GM21423 (cell line): ENCODE data around the gene PIGP.
A peak's percentile ranks its signal among the peaks of the same experiment; 100 is the strongest.
"Not testable (repeated sequence)": the region's sequence is repeated elsewhere in the genome, so short reads cannot be mapped to it uniquely, and the experiment has no call there.

Experiments used
- ATAC-seq: cut with Tn5 transposase; IDR thresholded peaks from one replicate; pipeline ENCODE4 v1.9.1; 2021; ENCODE audit warnings: mild to moderate bottlenecking, moderate library complexity; ENCODE audit not compliant: unreplicated experiment

The PIGP gene

DNA sequence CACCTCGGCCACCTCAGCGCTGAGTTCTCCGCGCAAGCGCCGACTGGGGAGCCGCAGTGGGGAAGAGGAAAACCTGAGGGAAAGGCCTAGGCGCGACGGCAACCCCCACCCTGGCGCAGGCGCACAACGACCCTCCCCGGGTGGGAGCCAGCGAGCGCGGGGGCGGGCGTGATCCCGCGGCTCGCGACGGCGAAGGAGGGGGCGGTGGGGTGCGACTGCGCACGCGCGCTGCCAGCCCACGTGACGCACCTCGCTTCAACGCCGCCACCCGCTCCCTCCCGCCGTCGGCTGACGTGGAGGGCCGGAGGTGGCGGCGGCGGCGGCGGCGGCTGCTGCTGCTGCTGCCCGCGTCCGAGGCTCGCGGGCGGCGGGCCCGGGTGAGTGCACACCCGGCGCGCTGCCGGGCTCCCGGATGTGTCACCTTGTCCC is at the start of gene PIGP, which contains the start of gene TTC3:
Gene PIGP, minus strand, starts transcription at position 84 of the 429 bp plus-strand sequence. CDS start 556 bp downstream, outside the sequence.
Gene TTC3, plus strand, starts transcription at position 267 of the 429 bp plus-strand sequence. CDS start 14,004 bp downstream, outside the sequence.
- ATAC-seq: peak; percentile 69

DNA sequence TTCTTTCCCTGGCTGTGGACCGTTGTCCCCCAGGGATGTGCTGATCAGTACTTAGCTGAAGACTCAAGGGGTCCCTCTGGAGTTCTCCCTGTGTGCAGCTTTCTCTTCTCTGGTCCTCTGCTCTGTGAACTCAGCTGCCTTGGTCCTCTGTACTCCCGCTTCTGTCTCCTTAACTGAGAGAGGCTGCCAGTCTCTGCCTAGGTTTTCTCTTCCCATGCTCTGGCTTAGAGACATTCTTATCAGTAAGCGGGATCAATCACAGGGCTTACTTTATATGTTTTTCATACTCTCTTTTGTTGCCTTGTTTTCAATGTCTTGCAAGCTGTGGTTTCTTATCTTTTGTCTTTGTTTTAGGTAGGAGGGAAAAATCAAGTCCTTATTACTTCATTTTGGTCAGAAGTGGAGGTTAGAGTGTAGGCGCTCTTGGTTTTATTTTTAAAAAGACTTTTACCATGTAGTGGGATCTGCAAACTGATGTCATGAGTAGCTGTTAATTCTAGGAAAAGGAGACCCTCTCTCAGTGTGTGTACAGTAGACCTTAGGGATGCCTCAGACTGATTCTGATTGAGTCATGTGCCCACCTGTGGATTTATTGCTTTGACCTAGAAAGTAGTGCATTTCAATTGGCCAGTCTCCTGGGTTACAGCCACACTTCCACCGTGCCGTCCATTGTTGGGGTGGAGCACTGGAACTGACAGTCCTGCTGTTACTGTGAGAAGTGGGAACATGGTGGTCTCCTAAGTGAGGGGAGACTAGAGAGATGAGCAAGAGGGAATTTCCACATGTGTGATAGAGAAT is 46.7 kb upstream of the PIGP start:
- ATAC-seq: no peak

DNA sequence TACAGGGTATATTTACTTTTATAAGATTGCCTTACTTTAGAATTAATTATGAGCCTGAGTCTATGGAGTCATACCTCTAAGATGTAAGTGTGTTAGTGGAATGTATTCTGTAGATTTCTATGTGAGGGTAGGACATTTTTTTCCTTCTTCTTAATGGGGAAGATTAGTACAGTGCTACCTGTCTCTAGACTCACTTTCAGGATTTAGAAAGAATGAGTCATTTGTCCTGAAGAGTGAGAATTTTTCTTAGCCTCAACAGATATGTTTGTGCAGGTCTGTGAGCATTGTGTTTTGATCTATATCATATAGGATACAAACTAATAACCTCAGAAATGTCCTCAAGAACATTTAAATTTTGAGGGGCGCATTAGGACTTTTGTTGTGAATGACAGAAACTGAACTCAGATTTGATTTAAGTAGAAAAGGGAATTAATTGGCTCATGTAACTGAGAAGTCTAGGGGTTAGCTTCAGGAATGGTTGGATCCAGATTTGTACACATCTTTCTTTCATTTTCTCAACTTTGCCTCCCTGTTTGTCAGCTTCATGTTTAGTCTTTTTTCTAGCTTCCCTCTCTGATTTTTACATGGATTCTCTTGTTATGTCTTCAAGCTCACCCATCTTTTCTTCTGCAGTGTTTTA is 45.4 kb upstream of the PIGP start:
- no peak for ATAC-seq

DNA sequence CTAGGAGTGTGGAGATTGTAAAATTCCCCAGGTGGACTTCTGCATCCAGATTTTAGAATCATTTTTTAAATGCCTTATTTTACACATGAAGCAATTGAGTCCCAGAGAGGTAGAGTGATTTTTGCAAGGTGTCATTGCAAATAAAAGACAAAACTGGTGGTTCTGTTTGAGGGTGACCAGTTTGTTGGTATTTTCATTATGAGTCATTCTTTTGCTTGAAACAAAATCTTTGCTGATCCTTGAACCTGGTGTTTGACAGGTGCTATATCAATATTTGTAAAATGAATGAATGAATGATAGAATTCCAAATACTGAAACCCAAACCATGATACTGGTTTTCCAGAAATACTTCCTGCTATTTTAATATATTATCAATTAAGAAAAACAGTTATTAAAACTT is 44.3 kb upstream of the PIGP start:
- ATAC-seq: no peak

DNA sequence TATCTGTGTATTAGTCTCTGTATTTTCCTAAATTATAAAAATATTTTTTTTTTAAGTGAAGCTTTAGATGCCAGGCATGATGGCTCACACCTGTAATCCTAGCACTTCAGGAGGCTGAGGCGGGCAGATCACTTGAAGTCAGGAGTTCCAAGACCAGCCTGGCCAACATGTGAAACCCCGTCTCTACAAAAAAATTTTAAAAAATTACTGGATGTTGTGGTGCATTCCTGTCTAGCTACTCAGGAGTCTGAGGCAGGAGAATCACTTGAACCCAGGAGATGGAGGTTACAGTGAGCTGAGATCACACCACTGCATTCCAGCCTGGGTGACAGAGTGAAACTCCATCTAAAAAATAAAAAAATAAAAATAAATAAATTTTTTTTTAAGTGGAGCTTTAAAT is 43.6 kb upstream of the PIGP start:
- ATAC-seq: not testable (repeated sequence)

DNA sequence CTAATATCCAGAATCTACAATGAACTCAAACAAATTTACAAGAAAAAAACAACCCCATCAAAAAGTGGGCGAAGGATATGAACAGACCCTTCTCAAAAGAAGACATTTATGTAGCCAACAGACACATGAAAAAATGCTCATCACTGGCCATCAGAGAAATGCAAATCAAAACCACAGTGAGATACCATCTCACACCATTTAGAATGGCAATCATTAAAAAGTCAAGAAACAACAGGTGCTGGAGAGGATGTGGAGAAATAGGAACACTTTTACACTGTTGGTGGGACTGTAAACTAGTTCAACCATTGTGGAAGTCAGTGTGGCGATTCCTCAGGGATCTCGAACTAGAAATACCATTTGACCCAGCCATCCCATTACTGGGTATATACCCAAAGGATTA is 41.4 kb upstream of the PIGP start:
- not testable (repeated sequence) for ATAC-seq

DNA sequence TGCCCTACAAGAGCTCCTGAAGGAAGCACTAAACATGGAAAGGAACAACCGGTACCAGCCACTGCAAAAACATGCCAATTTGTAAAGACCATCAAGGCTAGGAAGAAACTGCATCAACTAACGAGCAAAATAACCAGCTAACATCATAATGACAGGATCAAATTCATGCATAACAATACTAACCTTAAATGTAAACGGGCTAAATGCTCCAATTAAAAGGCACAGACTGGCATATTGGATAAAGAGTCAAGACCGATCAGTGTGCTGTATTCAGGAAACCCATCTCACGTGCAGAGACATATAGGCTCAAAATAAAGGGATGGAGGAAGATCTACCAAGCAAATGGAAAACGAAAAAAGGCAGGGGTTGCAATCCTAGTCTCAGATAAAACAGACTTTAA is 38.2 kb upstream of the PIGP start:
- not testable (repeated sequence) for ATAC-seq

DNA sequence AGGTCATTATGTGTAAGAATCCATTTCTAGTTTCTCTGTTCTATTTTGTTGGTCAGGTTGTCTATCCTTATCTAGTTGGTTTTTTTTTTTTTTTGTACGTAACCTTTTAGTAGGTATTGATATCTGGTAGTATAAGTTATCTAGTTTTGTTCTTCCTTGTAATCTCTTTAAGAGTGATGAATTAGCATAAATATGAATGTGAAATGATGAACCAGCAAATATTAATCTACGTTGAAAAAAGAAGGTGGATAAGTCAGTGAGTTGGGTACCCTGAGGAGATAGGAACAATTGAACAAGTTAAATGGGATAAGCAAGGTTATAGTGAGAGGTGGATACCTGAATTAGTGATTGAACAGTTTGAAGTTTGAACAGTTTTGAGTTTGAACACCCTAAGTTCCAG is 34.1 kb upstream of the PIGP start:
- no peak for ATAC-seq

DNA sequence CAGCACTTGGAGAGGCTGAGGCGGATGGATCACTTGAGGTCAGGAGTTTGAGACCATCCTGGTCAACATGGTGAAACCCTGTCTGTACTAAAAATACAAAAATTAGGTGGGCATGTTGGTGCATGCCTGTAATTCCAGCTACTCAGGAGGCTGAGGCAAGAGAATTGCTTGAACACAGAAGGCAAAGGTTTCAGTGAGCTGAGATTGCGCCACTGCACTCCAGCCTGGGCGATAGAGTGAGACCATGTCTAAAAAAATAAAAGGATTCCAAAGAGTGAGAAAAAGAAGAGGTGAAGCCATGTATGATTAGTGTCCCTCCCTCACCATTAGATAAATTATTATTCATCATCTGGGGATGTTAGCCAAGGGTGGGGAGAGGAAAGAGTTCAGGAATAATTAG is 29.9 kb upstream of the PIGP start:
- not testable (repeated sequence) for ATAC-seq

DNA sequence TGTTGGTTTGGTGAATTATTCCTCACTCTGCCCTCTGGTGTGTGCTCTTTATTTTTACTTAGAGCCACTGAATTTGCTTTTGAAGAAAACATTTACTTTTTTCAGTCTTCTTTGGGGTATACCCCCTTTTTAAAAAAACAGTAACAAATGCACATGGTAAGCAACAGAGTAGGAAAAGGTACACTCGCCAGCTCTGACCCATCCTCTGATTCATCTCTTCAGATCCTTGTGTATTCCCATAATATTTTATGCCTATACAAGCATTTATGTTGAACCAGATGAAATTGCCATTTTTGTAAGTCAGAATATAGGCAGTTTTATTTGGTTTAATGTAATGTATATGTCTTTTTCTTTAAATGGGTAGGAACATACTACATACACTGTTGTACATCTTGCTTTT is 28.5 kb upstream of the PIGP start:
- ATAC-seq: no peak

DNA sequence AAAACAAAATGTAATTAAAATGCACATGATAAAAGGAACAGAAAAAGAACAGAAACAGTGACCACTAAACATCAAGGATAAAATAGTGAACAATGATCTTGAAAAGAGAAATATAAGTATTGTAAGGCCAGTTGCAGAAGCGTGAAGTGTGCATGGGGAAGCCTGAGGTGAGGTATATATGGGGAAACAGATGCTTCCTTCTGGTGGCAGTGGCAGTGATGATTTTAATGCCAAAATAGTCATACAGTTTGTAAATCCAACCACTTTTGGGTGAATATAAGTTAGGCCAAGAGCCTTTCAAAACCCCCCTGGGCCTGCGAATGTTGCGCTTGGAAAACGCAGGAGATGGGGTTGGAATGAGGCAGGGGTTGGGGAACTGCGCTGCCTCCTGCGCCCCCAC is 27.4 kb upstream of the PIGP start:
- ATAC-seq: no peak

DNA sequence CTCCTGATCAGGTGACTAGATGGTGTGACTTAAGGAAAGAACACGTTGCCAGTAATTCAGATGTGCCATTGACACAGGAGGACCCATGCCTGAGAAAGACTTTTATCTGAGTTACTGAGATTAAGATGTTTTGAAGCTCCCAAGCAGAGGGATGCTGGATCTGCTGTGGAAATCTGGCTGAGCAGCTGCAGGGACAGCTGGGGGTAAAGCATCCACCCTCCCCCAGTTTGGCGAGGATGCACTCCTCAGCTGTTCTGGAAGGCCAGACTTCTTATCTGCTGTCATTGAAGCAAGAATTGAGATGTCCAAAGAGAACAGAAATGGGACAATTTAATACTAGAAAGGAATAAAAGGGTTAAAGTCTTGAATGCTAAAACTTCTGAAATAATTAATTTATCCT is 25.9 kb upstream of the PIGP start:
- ATAC-seq: no peak

DNA sequence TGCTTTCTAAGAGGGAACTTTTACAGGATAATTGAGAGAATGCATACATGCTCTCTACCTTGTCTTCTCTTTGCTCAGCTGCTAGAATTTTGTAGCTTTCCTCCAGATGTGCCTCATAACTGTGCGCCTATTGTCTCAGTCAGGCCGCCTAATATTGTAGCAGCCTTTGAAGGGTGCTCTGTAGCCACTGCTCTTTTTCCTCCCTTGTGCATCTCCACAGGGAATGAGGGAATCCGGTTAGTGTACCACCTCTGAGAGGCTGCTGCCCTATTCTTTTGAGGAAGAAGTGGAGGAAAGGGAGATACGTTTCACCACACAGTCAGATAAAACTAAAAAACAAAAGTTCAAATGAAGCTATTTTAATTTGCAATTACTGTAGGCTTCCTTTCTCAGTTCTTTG is 22.9 kb upstream of the PIGP start:
- ATAC-seq: no peak

DNA sequence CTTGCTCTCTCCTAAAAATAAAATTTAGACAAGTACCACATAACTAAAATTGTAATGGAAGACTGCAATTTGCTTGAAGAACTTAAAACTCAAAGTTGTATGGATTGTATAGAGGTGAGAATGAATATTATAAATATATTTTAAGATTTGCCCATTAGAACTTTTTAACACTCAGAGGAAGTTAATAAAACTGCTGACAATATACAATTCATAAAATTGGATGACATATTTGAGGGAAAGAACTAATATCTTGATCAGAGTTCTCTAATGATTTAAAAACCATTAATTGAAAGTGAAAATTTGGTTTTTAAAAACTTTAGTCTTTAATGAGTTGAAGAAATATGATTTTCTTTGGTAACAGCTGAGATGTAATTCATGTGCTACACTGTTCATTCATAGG is 21.1 kb upstream of the PIGP start:
- ATAC-seq: no peak

DNA sequence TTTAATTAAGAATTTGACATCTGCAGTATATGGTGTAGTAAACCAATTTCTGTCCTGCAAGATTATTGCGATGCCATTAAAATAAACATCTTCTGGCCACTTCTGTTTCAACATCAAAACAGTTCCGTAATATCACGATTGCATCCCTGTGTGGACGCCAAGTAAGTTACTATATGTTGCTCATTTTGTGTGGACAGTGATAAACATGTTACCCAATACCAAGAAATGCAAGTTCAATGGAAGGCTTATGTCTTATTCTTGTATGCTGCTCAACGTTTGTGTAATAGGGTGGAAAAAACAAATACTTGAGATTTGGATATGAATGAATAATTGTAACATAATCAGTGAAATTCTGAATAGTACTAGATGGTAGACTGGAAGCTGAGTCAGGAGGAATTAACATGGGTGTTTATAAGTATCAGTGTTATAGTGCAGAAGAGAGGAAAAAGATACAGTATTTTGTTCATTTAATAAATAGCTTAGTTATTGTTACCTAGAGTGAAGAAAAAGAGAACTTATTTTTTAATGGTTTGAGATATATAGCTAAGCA is 15.4 kb upstream of the PIGP start:
- no peak for ATAC-seq

DNA sequence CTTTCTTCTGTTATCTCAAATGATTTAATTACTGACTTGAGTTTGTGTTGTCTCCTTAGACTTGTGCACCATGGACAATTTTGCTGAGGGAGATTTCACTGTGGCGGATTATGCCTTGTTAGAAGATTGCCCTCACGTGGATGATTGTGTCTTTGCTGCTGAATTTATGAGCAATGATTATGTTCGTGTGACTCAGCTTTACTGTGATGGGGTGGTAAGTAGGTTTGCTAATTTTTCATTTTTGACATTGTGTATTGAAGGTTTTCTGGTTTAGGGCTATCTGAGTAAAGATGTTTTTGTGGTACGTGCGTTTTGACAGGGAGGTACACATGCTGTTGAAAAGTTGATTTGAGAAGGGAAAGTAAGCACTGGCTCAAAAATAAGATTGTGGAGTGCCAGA is 14.3 kb upstream of the PIGP start:
- no peak for ATAC-seq

DNA sequence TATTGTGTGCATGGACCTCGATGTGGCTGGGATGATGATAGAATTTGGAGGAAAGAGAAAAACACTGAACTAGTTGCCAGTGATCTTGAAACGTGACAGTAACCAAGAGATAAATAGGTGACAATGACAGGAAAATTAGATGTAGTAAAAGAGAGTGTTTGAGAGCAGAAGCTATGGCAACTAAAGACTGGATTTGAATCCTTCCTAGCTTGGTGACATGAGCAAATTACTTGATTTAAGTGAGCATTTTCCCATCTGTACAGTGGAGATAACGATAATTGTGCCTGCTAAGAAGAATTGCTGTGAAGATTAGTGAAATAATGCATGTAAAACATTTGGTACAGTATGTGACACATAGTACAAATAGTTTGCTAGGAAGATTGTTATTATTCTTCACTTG is 12.9 kb upstream of the PIGP start:
- ATAC-seq: no peak

DNA sequence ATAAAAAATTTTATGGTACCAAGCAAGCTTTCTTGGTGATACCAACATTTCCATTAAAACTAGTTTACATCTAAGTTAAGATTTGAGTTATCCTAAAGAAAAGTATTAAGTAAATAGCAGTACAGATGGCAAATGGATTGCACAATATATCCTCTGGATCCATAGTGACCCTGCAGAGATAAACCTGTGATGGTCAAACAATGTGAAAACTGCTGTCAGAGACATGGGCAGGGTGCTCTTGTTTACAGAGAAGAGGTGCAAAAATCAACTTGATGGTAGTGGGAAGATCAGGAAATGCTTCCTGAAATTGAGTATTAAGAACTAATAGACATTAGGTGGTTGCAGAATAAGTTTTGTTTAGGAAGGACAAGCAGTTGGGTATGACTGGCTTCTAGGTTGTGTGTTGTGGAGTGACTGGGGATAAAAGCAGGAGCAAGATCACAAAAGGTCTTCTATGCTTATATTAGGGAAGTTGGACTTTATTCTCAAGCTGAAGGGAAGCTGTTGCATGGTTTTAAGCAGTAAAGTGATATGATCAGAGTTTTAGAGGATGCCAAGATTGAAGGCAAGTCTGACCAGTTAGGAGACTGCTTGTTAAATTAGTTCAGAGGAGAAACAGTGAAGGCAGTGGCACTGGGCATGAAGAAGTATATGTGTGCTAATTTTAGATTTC is 10.1 kb upstream of the PIGP start:
- no peak for ATAC-seq

DNA sequence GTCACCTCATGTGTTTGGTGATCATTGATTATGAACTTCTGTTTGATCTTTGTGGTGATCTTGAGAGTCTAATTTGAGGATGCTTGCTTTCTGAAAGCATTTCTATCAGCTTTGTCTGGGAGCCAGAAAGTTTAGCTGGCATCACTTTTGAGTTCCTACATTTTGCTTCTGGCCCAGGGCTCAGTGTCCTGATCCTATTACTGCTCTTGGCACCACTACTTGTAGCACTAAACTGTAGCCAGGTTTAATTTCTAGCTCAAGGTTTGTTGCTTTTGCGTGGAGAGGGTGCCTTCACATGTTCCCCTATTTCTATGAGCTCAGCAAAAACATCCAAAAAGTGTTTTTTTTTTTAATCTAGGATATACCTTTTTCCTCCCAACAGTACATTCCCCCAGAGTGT is 9.5 kb upstream of the PIGP start:
- no peak for ATAC-seq

DNA sequence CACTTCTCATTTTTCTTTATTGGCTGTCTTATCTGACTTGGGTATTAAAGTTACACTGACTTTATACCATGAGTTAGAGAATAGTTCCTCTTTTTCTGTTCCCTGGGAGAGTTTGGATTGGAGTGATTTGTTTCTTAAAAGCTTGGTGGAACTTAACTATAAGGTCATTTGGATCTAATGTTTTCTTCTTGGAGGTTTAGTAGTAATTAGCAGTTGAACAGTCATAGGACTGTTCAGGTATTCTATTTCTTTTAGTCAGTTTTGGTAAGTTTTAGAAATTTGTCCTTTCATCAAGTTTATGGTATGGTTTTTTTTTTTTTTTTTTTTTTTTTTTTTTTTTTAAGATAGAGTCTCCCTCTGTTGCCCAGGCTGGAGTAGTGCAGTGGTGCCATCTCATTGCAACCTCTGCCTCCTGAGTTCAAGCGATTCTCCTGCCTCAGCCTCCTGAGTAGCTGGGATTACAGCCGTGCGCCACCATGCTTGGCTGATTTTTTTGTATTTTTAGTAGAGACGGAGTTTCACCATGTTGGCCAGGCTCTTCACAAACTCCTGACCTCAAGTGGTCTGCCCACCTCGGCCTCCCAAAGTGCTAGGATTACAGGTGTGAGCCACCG is 6.4 kb upstream of the PIGP start:
- no peak for ATAC-seq

DNA sequence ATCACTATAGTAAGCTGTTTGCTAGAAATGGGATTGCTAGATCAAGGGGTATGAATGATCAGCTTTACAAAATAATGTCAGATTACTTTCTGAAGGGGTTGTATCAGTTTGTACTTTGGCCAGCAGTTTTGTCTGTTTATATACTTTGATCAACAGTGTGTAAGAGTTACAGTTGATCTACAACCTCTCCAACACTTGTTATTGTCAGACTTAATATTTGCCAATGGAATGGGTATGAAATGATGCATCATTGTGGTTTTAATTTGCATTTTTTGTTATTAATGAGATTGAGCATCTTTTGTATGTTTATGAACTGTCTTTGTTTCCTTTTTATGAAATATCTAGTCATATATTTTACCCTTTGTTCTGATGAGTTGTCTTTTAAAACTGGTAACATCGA is 4.5 kb upstream of the PIGP start:
- ATAC-seq: no peak
